Measurements from ENCODE around the gene NR3C2. TPM values are rescaled to one million over a fixed set of nuclear protein-coding genes. Genes with fewer than 3 reads are reported as not detected.

Gene NR3C2
- total RNA-seq, 1 experiment from 2014 or later: 2.7 TPM

DNA sequence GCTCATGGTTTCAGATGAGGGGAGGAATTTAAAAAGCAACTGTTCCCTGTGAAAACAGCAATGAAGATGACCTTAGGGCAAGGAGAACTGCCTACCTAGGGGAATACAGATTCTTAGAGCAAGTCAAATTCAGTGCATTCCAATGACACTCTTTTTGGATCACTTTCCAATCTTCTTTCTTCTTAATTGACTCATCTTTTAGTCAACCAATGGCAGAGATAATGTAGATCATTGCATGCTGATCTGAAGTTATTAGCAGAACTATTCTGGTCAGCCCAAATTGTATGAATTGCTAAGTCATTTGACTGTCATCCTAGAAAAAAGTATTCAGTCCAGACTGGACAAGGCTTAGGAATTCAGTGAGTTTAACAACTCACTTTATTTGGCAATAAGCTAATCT, 12.6 kb upstream of the NR3C2 start:
- Histone ChIP-seq H3K36me3 (ENCODE audit: control insufficient read depth in 1 of 2, insufficient read depth in 2 of 2, low read length in 2 of 2) (no peaks in the 10 kb centered on the region), H3K27ac (ENCODE audit: low read depth, low read length) (no peak overlapping the region), H2AFZ (ENCODE audit: low read depth, low read length, poor library complexity, severe bottlenecking) (no peak overlapping the region), H3K9me2 (ENCODE audit: insufficient read depth) (no peaks in the 10 kb centered on the region), H3K4me2 (ENCODE audit: low read length) (no peak overlapping the region), H3K9me3 (ENCODE audit: control insufficient read depth in 1 of 2, insufficient read depth in 1 of 2, low read depth in 1 of 2, low read length in 2 of 2) (no peaks in the 10 kb centered on the region), H3K4me3 (replicated peaks in 1 of 2; ENCODE audit: low read depth in 1 of 2, low read length in 2 of 2) (no peak overlapping the region), H3K27me3 (ENCODE audit: insufficient read depth, low read length) (no peaks in the 10 kb centered on the region), H4K20me1 (ENCODE audit: insufficient read depth) (no peaks in the 10 kb centered on the region), H3K79me2 (ENCODE audit: insufficient read depth, low read length) (no peaks in the 10 kb centered on the region), H3K4me1 (ENCODE audit: control insufficient read depth in 1 of 2, insufficient read depth in 2 of 2, low read length in 2 of 2) (no peaks in the 10 kb centered on the region), H3K9ac (ENCODE audit: low read length) (no peak overlapping the region)
- POLR2A ChIA-PET: no interaction called here
- ATAC-seq (no peak), DNase-seq (ENCODE audit: low read depth, low spot score) (no peak)
- RAD21 ChIA-PET (ENCODE audit: low non-redundant PET in 1 of 2, low total read pairs in 2 of 2, uncharacterized antibody in 2 of 2, unreplicated experiment in 2 of 2): no interaction called here
- no TSS peak for BruUV-seq (replicated peaks)
- CTCF ChIA-PET: no interaction called here
- intact Hi-C loops (cut with micrococcal nuclease): loop anchor here (10.0 kb wide), 1 partner anchor 810 kb away; no protein-coding TSS in a partner anchor
- TF ChIP-seq TCF7L2 (IDR thresholded peaks at IDR 0.05; ENCODE audit: borderline replicate concordance, extremely low read depth, insufficient read depth, insufficient read length): no peak
- no peak for TF ChIP-seq CBX3 (IDR thresholded peaks at IDR 0.05; ENCODE audit: low read depth)

- POLR2A ChIA-PET: no interaction called here
- no peak for TF ChIP-seq SP1 (IDR thresholded peaks at IDR 0.05; ENCODE audit: low read depth)
- TF ChIP-seq CTCF (IDR thresholded peaks at IDR 0.05 in 2 of 3, conservative IDR thresholded peaks at IDR 0.05 in 1 of 3; ENCODE audit: borderline replicate concordance in 1 of 3, insufficient read depth in 1 of 3, low read depth in 2 of 3, low read length in 2 of 3): no peak
- no peak for TF ChIP-seq POLR2A (IDR thresholded peaks at IDR 0.05; ENCODE audit: borderline replicate concordance, extremely low read depth, insufficient read depth, insufficient read length)
- TF ChIP-seq MAX (IDR thresholded peaks at IDR 0.05): no peak
- TF ChIP-seq SRF (IDR thresholded peaks at IDR 0.05; ENCODE audit: low read depth): no peak
- Histone ChIP-seq H3K9me2 (ENCODE audit: insufficient read depth) (no peaks in the 10 kb centered on the region), H3K79me2 (ENCODE audit: insufficient read depth, low read length) (no peaks in the 10 kb centered on the region), H4K20me1 (ENCODE audit: insufficient read depth) (no peaks in the 10 kb centered on the region), H3K27ac (ENCODE audit: low read depth, low read length) (no peak overlapping the region), H3K4me2 (ENCODE audit: low read length) (no peak overlapping the region), H3K4me3 (replicated peaks in 1 of 2; ENCODE audit: low read depth in 1 of 2, low read length in 2 of 2) (no peak overlapping the region), H3K36me3 (ENCODE audit: control insufficient read depth in 1 of 2, insufficient read depth in 2 of 2, low read length in 2 of 2) (no peaks in the 10 kb centered on the region), H3K4me1 (ENCODE audit: control insufficient read depth in 1 of 2, insufficient read depth in 2 of 2, low read length in 2 of 2) (no peaks in the 10 kb centered on the region), H2AFZ (ENCODE audit: low read depth, low read length, poor library complexity, severe bottlenecking) (no peak overlapping the region), H3K9ac (ENCODE audit: low read length) (no peak overlapping the region), H3K9me3 (ENCODE audit: control insufficient read depth in 1 of 2, insufficient read depth in 1 of 2, low read depth in 1 of 2, low read length in 2 of 2) (no peaks in the 10 kb centered on the region), H3K27me3 (ENCODE audit: insufficient read depth, low read length) (no peaks in the 10 kb centered on the region)
- intact Hi-C loops (cut with micrococcal nuclease): loop anchor here (10.0 kb wide), 1 partner anchor 811 kb away; no protein-coding TSS in a partner anchor
- DNase-seq (ENCODE audit: low read depth, low spot score): no peak
- no peak for ATAC-seq
- no TSS peak for BruUV-seq (replicated peaks)
- RAD21 ChIA-PET (ENCODE audit: low non-redundant PET in 1 of 2, low total read pairs in 2 of 2, uncharacterized antibody in 2 of 2, unreplicated experiment in 2 of 2): no interaction called here
- CTCF ChIA-PET: no interaction called here
Observed at GRCh38 chr4:148453833-148454232, 11.6 kb upstream of the NR3C2 start.
